Breast epithelium (tissue), 4 donors: ENCODE measurements around the gene RNF8. TPM values are rescaled to one million over a fixed set of nuclear protein-coding genes. Genes with fewer than 3 reads are reported as not detected.

Experiments
- DNase-seq, 2 donors: peaks; one replicate each; pipeline ENCODE4 v3.0.0-alpha.2; 2019; ENCODE audit warnings: low spot score in 2 of 2
- H3K27ac ChIP-seq, 2 donors: fragments of 200-600 bp; sonication (generic) in 1 of 2; one replicate each; pipeline ENCODE4 v1.5.1; 2016 to 2019; ENCODE audit warnings: mild to moderate bottlenecking in 1 of 2
- H3K27me3 ChIP-seq, 2 donors: fragments of 200-600 bp; sonication (generic) in 1 of 2; one replicate each; pipeline versions ENCODE4 v1.5.1 to v1.6.0; 2017 to 2019; ENCODE audit warnings: control low read depth in 1 of 2, mild to moderate bottlenecking in 1 of 2
- H3K36me3 ChIP-seq: fragments of 200-600 bp; one replicate; pipeline ENCODE4 v1.5.1; 2019
- H3K4me1 ChIP-seq, 2 donors: fragments of 200-600 bp; sonication (generic); one replicate each; pipeline ENCODE4 v1.5.1; 2016 to 2019; ENCODE audit warnings: control low read depth in 1 of 2
- H3K4me3 ChIP-seq, 3 donors: fragments of 200-600 bp; sonication (generic); 1 replicate in 2 of 3; 2 replicates in 1 of 3; pipeline ENCODE4 v1.5.1; 2016 to 2019; ENCODE audit warnings: mild to moderate bottlenecking in 3 of 3, moderate library complexity in 2 of 3
- H3K9me3 ChIP-seq, 2 donors: fragments of 200-600 bp; sonication (generic) in 1 of 2; one replicate each; pipeline ENCODE4 v1.5.1; 2016 to 2019; ENCODE audit warnings: control low read depth in 1 of 2
- CTCF ChIP-seq, 3 donors: fragments of 450-650 bp; IDR thresholded peaks; one replicate each; pipeline ENCODE4 v1.5.1; 2016 to 2017; ENCODE audit warnings: antibody characterized with exemption in 3 of 3, mild to moderate bottlenecking in 3 of 3, moderate library complexity in 3 of 3
- POLR2A ChIP-seq: fragments of 450-650 bp; IDR thresholded peaks from one replicate; pipeline ENCODE4 v1.6.1; 2016; ENCODE audit warnings: antibody characterized with exemption, mild to moderate bottlenecking, moderate library complexity
- POLR2AphosphoS5 ChIP-seq, 3 donors: sonication (generic); formaldehyde crosslinking; IDR thresholded peaks; one replicate each; pipeline ENCODE4 v1.6.1; 2017; ENCODE audit warnings: antibody characterized with exemption in 3 of 3
- intact Hi-C: fragments of 100-400 bp; cut with DNase I; formaldehyde crosslinking; loops from one replicate; pipeline ENCODE4 v1.15.1; 2023; ENCODE audit warnings: low total_unique reads
- total RNA-seq, 3 donors: library from RNA; depleted of rRNA; stranded (reverse); fragments of >200 nt; gene quantifications; one replicate each; pipeline ENCODE4 v1.1.0, GENCODE V29; 2016

Gene RNF8
- total RNA-seq, 3 donors from 2014 or later, result 7.8 to 16.0 (median 12.8) TPM

DNA sequence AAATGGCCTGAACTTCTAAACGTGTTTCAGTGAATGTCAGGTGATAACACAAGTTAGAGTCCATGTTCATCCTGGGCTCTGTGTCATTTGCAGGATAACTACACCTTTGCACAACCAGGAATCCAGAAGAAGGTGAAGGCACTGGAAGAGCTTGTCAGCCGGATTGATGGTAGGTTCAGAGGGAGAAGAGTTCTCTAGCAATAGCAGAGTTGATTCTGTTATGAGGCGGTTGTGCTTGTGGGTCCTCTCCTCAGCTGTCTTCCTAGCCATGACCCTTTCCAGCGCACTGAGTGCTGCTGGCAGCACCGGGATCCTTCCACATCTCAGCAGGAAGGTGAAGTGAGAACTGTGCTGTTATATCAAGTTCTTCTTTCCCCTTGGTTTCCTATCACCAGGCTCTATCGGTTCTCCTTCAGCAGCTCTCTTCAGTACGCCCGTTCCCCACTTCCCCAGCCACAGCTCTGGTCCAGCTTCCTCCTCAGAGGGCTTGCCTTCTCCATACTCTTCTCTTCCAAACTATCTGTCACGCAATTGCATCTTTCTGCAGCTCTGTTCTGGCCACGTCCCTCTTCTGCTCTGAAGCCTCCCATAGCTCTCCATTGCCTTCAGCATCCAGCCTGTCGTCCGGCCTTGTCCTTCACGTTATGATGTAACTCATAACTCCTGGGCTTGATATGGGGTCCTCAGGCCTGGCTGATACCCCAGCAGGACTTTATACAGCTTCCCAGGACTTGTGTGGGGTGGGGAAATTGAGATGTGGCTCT is 39.9 kb upstream of the RNF8 start:
- Histone ChIP-seq H3K4me1 (no peaks in the 10 kb centered on the region), H3K9me3 (no peaks in the 10 kb centered on the region), H3K27ac (no peak overlapping the region), H3K4me3 (no peak overlapping the region), H3K36me3 (no peaks in the 10 kb centered on the region), H3K27me3 (no peaks in the 10 kb centered on the region)
- intact Hi-C loops, result no loop called here
- TF ChIP-seq POLR2A (no peak), CTCF (IDR thresholded peaks at IDR 0.05) (no peak), POLR2AphosphoS5 (IDR thresholded peaks at IDR 0.05) (no peak)
- no peak for DNase-seq

GRCh38 chr6:37314487-37315156 is 39.2 kb upstream of the RNF8 start:
- TF ChIP-seq POLR2A (no peak), POLR2AphosphoS5 (IDR thresholded peaks at IDR 0.05) (no peak), CTCF (IDR thresholded peaks at IDR 0.05) (no peak)

GRCh38 chr6:37315157-37315515 is 38.6 kb upstream of the RNF8 start:
- Histone ChIP-seq H3K27me3 (no peaks in the 10 kb centered on the region), H3K4me1 (no peaks in the 10 kb centered on the region), H3K4me3 (no peak overlapping the region), H3K27ac (no peak overlapping the region), H3K36me3 (no peaks in the 10 kb centered on the region), H3K9me3 (no peaks in the 10 kb centered on the region)
- no peak for DNase-seq
- no peak for TF ChIP-seq CTCF (IDR thresholded peaks at IDR 0.05)
- TF ChIP-seq POLR2A, result no peak
- no peak for TF ChIP-seq POLR2AphosphoS5 (IDR thresholded peaks at IDR 0.05)
- intact Hi-C loops, result no loop called here

More at GRCh38 chr6:37314487-37315156, 39.2 kb upstream of the RNF8 start:
- H3K9me3 ChIP-seq, result no peaks in the 10 kb centered on the region
- no peaks in the 10 kb centered on the region for H3K27me3 ChIP-seq
- H3K36me3 ChIP-seq, result no peaks in the 10 kb centered on the region
- no peak for DNase-seq
- no peak overlapping the region for H3K27ac ChIP-seq
- no peak overlapping the region for H3K4me3 ChIP-seq
- H3K4me1 ChIP-seq, result no peaks in the 10 kb centered on the region
- intact Hi-C loops, result no loop called here

GRCh38 chr6:37316071-37316470 is 37.7 kb upstream of the RNF8 start:
- H3K36me3 ChIP-seq, result no peaks in the 10 kb centered on the region
- no peaks in the 10 kb centered on the region for H3K4me1 ChIP-seq
- no peak overlapping the region for H3K27ac ChIP-seq
- H3K9me3 ChIP-seq, result no peaks in the 10 kb centered on the region
- no peaks in the 10 kb centered on the region for H3K27me3 ChIP-seq
- intact Hi-C loops, result no loop called here
- no peak for DNase-seq
- no peak overlapping the region for H3K4me3 ChIP-seq
- TF ChIP-seq POLR2A (no peak), POLR2AphosphoS5 (IDR thresholded peaks at IDR 0.05) (no peak), CTCF (IDR thresholded peaks at IDR 0.05) (no peak)

DNA sequence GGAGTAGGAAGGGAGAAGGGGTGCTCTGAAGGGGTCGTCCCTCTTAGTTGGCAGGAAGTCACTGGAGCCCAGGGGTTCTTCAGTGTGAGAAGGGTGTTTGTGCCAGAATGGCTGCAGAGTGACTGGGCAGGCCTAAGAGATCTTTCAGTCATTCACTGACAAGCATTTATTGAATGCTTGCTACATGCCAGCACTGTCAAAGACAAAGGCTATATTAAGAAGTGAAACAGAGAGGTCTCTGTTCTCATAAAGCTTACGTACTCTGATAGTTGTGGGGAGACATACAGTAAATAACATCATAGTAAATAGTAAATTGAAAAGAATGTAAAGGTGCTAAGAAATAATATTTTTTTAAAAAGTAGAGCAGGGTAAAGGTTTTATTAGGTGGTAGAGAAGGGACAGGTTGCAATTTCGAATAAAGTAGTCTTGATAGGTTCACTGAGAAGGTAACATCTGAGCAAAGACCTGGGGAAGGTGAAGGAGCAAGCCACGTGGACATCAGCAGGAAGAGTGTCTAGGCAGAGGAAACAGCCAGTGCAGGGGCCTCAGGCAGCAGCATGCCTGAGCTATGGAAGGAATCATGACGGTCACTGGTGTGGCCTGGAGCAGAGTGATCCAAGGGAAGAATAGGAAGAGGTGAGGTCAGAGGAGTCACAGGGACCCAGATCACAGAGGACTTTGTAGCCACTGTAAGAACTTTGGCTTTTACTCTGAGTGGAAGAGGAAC is 36.3 kb upstream of the RNF8 start:
- H3K27ac ChIP-seq, result no peak overlapping the region
- H3K4me3 ChIP-seq, result no peak overlapping the region
- no peaks in the 10 kb centered on the region for H3K27me3 ChIP-seq
- no peaks in the 10 kb centered on the region for H3K36me3 ChIP-seq
- intact Hi-C loops, result no loop called here
- TF ChIP-seq POLR2A (no peak), POLR2AphosphoS5 (IDR thresholded peaks at IDR 0.05) (no peak), CTCF (IDR thresholded peaks at IDR 0.05) (no peak)
- no peaks in the 10 kb centered on the region for H3K9me3 ChIP-seq
- no peak for DNase-seq
- H3K4me1 ChIP-seq, result no peaks in the 10 kb centered on the region
